IPS-11a (cell line): ENCODE results near the gene DNM3.
"Not testable (repeated sequence)": the region's sequence is repeated elsewhere in the genome, so short reads cannot be mapped to it uniquely, and the experiment has no call there.

Experiments
- H3K4me3 ChIP-seq: one replicate; pipeline ENCODE4 v1.5.1; 2013; ENCODE audit warnings: low read depth, low read length, control low read depth

Gene DNM3

GRCh38 chr1:172345077-172345476 is 503.8 kb downstream of the DNM3 start:
- no peak overlapping the region for H3K4me3 ChIP-seq

DNA sequence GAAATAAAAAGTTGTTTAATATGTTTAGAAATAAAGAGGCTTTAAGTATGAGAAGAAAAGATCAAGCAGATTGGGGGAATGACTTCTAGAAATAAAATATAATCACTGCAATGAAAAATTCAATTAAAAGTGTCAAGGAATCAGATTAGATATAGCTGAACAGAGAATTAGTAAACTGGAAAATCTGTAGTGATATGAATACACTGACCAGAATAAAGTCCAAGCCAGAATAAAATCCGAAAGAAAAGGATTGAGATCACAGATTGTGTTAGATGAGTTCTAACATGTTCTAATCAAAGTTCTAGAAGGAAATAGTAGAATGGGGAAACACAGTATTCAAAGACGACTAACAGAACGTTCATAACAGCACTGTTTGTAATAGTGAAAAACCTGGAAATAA is 506.1 kb downstream of the DNM3 start:
- no peak overlapping the region for H3K4me3 ChIP-seq

- no peak overlapping the region for H3K4me3 ChIP-seq
Observed at GRCh38 chr1:172350856-172351255, 509.6 kb downstream of the DNM3 start.

GRCh38 chr1:172351346-172351745 is 510.0 kb downstream of the DNM3 start:
- H3K4me3 ChIP-seq, result no peak overlapping the region

- H3K4me3 ChIP-seq, result no peak overlapping the region
Observed at GRCh38 chr1:172351754-172352161, 510.5 kb downstream of the DNM3 start.

DNA sequence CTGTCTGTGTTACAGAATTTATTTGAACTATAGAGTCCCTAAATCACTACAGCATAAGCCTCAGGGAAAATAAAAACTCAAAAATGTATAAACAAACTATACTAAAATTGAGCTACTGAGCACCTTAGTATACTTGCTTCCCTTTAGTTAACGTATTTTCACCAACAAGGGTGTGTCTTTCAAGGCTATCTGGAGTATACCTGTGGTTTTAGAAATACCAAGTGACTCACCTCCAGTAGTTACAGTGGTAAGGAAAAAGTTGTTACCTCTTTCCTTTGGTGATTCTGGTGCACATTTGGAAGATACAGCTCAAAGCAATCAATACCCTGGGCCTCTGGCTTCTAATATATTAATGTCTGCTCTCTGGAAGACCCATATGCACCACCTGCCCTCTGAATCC is 511.1 kb downstream of the DNM3 start:
- no peak overlapping the region for H3K4me3 ChIP-seq

- no peak overlapping the region for H3K4me3 ChIP-seq
Observed at GRCh38 chr1:172354291-172355274, 513.3 kb downstream of the DNM3 start.

DNA sequence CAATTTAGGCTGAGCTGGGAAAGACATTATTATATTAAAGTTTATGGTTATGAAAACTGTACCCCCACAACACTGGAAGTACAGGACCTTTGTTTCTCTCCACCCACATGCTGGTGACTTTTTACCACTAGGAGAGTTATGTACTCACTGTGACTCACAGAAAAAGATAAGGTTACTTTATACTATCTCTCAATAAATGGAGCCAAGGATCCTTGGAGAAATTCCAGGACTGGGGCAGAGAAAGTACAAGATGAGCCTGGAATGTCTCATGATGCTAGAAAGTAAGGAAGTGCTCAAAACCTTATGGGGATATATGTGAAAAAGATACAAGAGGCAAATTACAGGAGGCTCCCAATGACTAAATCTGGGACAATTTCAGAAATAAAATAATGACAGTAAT is 515.3 kb downstream of the DNM3 start:
- no peak overlapping the region for H3K4me3 ChIP-seq

- no peak overlapping the region for H3K4me3 ChIP-seq
Observed at GRCh38 chr1:172357753-172358385, 516.6 kb downstream of the DNM3 start.

DNA sequence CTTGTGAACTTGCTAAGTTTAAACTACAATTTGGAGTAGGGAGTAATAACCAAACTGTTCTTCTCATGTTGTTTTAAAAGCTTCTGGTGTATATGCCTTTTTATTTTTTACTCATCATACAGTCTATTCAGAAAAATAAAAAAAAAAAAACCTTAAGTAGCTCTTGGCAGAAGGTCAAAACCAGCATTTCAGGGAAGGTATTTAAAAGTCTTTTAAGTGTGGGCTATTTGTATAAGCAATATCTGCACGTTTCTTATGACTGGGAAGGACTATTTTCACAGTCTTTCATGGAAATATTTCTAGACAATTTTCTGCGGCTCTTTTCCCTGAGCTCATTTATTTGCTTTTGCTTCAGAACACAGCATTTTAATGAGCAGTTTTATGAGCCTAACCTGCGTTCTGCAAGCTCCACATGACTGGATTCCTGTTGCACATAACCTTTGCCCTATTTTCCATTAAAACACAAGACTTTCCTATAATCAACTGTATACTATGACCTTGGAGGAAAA is 518.2 kb downstream of the DNM3 start:
- no peak overlapping the region for H3K4me3 ChIP-seq

GRCh38 chr1:172360511-172360910 is 519.2 kb downstream of the DNM3 start:
- H3K4me3 ChIP-seq, result no peak overlapping the region

DNA sequence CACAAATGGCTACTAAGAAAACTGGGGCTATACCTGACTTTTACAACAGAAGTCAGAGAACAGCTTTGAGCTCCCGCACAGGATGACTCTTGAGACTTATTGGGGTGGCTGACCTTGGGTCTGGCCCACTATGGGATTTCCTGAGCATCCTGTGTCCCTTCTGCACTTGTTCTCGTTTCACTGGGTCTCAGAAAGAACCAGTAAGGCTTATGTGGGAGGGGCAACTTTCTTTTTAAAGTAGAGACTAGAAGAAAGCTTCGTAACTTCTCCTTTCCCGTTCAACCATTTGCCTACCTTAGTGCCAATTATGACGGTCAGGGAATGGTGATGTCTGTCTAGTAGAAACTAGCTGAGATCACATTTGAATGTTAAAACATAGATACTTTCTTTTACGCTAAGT is 519.7 kb downstream of the DNM3 start:
- H3K4me3 ChIP-seq, result no peak overlapping the region

- H3K4me3 ChIP-seq, result no peak overlapping the region
Observed at GRCh38 chr1:172363852-172364251, 522.6 kb downstream of the DNM3 start.

DNA sequence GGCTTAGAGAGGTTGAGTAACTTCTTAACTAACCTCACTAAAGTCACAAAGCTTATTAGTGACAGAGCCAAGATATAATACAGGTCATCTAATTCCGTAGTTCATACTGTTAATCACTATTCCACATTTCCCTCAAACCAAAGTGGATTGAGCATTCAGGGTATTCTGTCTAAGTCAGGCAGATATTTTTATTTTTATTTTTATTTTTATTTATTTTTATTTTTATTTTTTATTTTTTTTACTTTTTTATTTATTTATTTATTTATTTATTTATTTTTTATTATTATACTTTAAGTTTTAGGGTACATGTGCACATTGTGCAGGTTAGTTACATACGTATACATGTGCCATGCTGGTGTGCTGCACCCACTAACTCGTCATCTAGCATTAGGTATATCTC is 530.3 kb downstream of the DNM3 start:
- not testable (repeated sequence) for H3K4me3 ChIP-seq

DNA sequence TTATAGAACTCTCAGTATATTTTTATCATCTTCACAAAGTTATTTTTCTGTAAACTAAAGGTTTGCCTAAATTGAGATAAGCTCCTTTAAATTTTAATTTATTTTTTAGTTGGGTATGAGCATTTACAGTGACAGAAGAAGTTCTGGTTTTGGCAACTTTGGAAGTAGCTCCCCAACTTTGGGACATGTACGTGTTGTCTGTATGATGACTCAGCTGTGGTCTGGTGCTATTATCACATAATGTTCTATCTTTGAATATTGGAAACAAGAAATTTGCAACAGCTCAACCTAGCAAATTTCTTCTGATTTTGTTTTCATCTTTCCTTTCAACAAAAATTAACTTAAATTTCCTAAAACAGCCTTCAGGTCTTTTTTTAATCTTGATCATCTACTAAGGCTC is 532.6 kb downstream of the DNM3 start:
- no peak overlapping the region for H3K4me3 ChIP-seq

DNA sequence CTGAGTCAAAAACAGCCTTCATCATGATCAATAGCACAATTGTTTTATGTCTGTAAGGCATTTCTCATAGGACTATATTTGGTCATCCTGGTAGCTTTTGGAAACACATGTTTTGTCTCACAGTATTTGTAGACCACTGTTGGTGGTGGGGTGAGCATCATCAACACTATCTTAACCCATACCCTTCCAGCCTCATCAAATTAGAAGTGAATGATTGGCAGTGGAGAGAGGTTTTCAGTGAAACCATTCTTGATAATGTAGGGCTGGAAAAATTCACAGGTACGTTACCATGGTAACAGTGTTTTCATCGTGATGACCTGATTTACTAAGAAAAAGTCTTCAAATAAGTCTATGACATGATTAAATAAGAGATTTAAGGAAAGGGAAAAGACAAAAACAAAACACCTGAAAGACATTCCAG is 533.9 kb downstream of the DNM3 start:
- H3K4me3 ChIP-seq, result no peak overlapping the region

DNA sequence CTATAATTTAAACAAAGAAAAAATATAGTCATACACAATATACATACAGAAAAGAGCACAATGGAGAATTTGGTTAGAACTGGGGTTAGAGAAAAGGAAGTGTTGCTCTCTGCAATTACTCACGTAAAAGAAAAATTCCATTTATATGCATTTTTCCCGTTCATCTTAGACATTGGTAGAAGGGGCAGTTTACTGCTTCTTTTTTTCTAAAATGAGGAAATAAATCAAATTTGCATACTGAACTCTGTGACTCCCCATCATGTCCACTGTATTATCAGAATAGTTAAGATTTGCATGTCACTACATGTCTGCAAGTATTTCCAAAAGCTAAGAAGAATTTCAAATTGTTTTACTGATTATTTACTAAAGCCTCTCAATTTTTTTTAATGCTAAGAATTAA is 535.1 kb downstream of the DNM3 start:
- H3K4me3 ChIP-seq, result no peak overlapping the region

- H3K4me3 ChIP-seq, result no peak overlapping the region
Observed at GRCh38 chr1:172377565-172377964, 536.3 kb downstream of the DNM3 start.

DNA sequence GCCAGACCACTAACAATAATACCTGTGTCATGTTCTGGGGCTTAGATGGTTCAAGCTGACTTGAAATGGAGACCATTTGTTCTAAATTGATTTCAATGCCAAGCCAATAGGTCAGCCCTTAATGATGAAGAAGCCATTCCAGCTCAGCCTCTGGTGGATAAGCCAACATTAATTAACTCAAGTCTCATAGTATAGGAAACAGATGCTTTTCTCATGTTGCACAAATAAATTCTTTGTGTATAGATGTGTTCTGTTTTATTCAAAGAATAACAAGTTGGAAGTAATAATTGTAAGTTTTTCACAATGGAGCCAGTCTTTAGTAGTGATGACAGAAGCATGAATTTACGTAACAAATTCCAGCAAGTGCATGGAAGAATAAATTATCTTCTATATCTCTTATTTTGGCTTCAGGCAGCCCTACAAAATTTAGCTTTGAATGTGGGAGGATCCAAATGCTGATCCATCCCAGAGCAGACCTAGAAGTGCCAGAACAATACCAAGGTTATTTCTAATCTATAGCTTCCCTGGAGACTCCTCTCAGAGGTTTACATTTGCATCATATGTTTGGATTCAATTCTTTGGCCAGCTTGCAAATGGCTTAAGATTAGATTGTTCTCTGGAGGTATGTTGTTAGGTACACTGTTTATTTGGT is 536.9 kb downstream of the DNM3 start:
- no peak overlapping the region for H3K4me3 ChIP-seq

DNA sequence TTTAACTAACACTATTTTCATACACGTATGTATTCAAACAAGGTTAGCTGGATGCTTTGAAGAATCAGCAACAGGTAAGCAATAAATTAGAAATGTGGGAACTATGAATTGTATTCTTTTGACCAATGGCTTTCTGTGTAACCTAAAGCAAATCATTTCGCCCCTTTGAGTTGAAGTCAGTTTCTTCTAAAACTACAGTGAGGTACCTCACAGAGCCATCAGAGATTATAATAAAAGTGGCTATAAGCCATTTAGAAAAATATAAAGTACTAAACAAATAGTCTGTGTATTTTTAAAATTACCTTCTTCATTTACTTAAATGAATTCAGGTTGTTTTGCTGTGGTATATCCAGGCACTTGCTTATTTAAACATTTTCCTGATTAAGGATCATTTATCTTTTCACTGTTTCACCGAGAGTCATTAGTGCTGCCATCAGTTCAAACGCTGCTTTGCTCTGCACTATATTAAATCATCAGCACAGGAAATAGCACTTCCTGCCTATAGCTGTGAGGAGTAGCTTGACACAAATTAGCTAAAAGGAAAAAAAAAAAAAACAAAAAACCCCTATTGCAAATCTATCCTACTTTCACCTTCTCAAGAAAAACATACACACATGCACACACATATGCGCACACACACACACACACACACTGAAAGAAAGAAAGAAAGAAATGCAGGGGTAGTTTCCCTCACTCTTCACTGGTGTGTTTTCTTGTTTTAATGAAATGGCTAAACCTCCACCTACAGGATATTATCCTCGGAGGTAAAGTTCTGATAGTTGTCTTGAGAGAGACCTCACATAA is 539.3 kb downstream of the DNM3 start:
- no peak overlapping the region for H3K4me3 ChIP-seq

- no peak overlapping the region for H3K4me3 ChIP-seq
Observed at GRCh38 chr1:172381946-172382345, 540.6 kb downstream of the DNM3 start.
